GM19239 (cell line): ENCODE data around the gene MYL9.

Source experiments
- DNase-seq: peaks from one replicate; pipeline ENCODE4 v3.0.0; 2011; ENCODE audit warnings: low spot score; ENCODE audit not compliant: insufficient read length
- FAIRE-seq: peaks from 2 replicates; lab custom pipeline; 2011; peaks lifted over from hg19 to GRCh38; lab: Jason Lieb, UNC

MYL9 gene

GRCh38 chr20:36576081-36576445 lies 34.7 kb downstream of the MYL9 start:
- FAIRE-seq, result no peak
- no peak for DNase-seq

GRCh38 chr20:36578356-36579041 lies 37.2 kb downstream of the MYL9 start:
- FAIRE-seq (no peak), DNase-seq (no peak)

- DNase-seq, result no peak
- FAIRE-seq, result no peak
Observed at GRCh38 chr20:36579996-36580545, 38.8 kb downstream of the MYL9 start.

GRCh38 chr20:36582322-36582721 lies 41.0 kb downstream of the MYL9 start:
- DNase-seq (no peak), FAIRE-seq (no peak)

- no peak for DNase-seq
- FAIRE-seq, result no peak
Observed at GRCh38 chr20:36582821-36583220, 41.5 kb downstream of the MYL9 start.

GRCh38 chr20:36584018-36584481 lies 42.7 kb downstream of the MYL9 start:
- no peak for DNase-seq
- FAIRE-seq, result no peak

- FAIRE-seq (no peak), DNase-seq (no peak)
Observed at GRCh38 chr20:36585410-36586125, 44.2 kb downstream of the MYL9 start.

- FAIRE-seq (no peak), DNase-seq (no peak)
Observed at GRCh38 chr20:36587388-36588070, 46.2 kb downstream of the MYL9 start.

GRCh38 chr20:36591281-36591680 lies 50.0 kb downstream of the MYL9 start:
- no peak for FAIRE-seq
- no peak for DNase-seq

- FAIRE-seq, result no peak
- DNase-seq, result no peak
Observed at GRCh38 chr20:36591854-36592641, 50.7 kb downstream of the MYL9 start.

GRCh38 chr20:36593347-36593929 lies 52.1 kb downstream of the MYL9 start:
- no peak for FAIRE-seq
- DNase-seq, result no peak

GRCh38 chr20:36599912-36600345 lies 58.6 kb downstream of the MYL9 start:
- FAIRE-seq, result no peak

More at GRCh38 chr20:36599912-36600345, 58.6 kb downstream of the MYL9 start:
- DNase-seq, result no peak
